ENCODE data around the gene ZNF331. TPM values are rescaled to one million over a fixed set of nuclear protein-coding genes. Genes with fewer than 3 reads are reported as not detected.

The ZNF331 gene
- total RNA-seq, 2 donors from 2014 or later = 26.9 to 38.7 TPM

- peaks cover 0 to 9% of the 10 kb centered on the region in 2 donors for H3K4me1 ChIP-seq (ENCODE audit: control insufficient read depth in 1 of 2, low read depth in 2 of 2)
- no peaks in the 10 kb centered on the region for H3K27me3 ChIP-seq (replicated peaks; ENCODE audit: insufficient read depth)
- H3K27ac ChIP-seq = peak overlapping the region; percentile 69 to 78
- no peaks in the 10 kb centered on the region for H3K9me3 ChIP-seq
- DNase-seq (ENCODE audit: low spot score) = no peak
- H3K36me3 ChIP-seq = no peaks in the 10 kb centered on the region
- TF ChIP-seq CTCF (IDR thresholded peaks at IDR 0.05) = no peak
- ATAC-seq (ENCODE audit: insufficient number of reproducible peaks, low FRiP score, low read depth) = no peak
- H3K4me3 ChIP-seq = peak overlapping the region; percentile 75
These were observed 599 bp downstream of the ZNF331 start for GRCh38 chr19:53538378-53539109.

GRCh38 chr19:53540091-53540490, 2.1 kb downstream of the ZNF331 start:
- Histone ChIP-seq H3K4me3 (no peak overlapping the region), H3K27me3 (replicated peaks; ENCODE audit: insufficient read depth) (no peaks in the 10 kb centered on the region), H3K27ac (no peak overlapping the region), H3K9me3 (no peaks in the 10 kb centered on the region), H3K4me1 (ENCODE audit: control insufficient read depth in 1 of 2, low read depth in 2 of 2) (peaks cover 0 to 9% of the 10 kb centered on the region in 2 donors), H3K36me3 (no peaks in the 10 kb centered on the region)
- no peak for DNase-seq (ENCODE audit: low spot score)
- ATAC-seq (ENCODE audit: insufficient number of reproducible peaks, low FRiP score, low read depth) = no peak
- no peak for TF ChIP-seq CTCF (IDR thresholded peaks at IDR 0.05)

GRCh38 chr19:53541971-53542370, 4.0 kb downstream of the ZNF331 start:
- no peak for DNase-seq (ENCODE audit: low spot score)
- no peak overlapping the region for H3K4me3 ChIP-seq
- ATAC-seq (ENCODE audit: insufficient number of reproducible peaks, low FRiP score, low read depth) = no peak
- H3K27ac ChIP-seq = no peak overlapping the region
- H3K27me3 ChIP-seq (replicated peaks; ENCODE audit: insufficient read depth) = no peaks in the 10 kb centered on the region
- TF ChIP-seq CTCF (IDR thresholded peaks at IDR 0.05) = no peak
- H3K9me3 ChIP-seq = no peaks in the 10 kb centered on the region
- peaks cover 0 to 9% of the 10 kb centered on the region in 2 donors for H3K4me1 ChIP-seq (ENCODE audit: control insufficient read depth in 1 of 2, low read depth in 2 of 2)
- H3K36me3 ChIP-seq = peaks cover 3% of the 10 kb centered on the region

GRCh38 chr19:53545271-53546065, 7.5 kb downstream of the ZNF331 start:
- TF ChIP-seq CTCF (IDR thresholded peaks at IDR 0.05) = no peak
- H3K4me1 ChIP-seq (ENCODE audit: control insufficient read depth in 1 of 2, low read depth in 2 of 2) = peaks cover 0 to 8% of the 10 kb centered on the region in 2 donors
- no peaks in the 10 kb centered on the region for H3K27me3 ChIP-seq (replicated peaks; ENCODE audit: insufficient read depth)
- peak overlapping the region in 1 of 2 donors; percentile 19 for H3K27ac ChIP-seq
- no peak for ATAC-seq (ENCODE audit: insufficient number of reproducible peaks, low FRiP score, low read depth)
- H3K4me3 ChIP-seq = no peak overlapping the region
- no peaks in the 10 kb centered on the region for H3K9me3 ChIP-seq
- H3K36me3 ChIP-seq = peaks cover 3% of the 10 kb centered on the region
- no peak for DNase-seq (ENCODE audit: low spot score)

GRCh38 chr19:53546758-53547513, 9.0 kb downstream of the ZNF331 start:
- H3K9me3 ChIP-seq = no peaks in the 10 kb centered on the region
- H3K4me1 ChIP-seq (ENCODE audit: control insufficient read depth in 1 of 2, low read depth in 2 of 2) = peaks cover 0 to 8% of the 10 kb centered on the region in 2 donors
- no peak overlapping the region for H3K27ac ChIP-seq
- DNase-seq (ENCODE audit: low spot score) = no peak
- no peak overlapping the region for H3K4me3 ChIP-seq
- no peak for TF ChIP-seq CTCF (IDR thresholded peaks at IDR 0.05)
- H3K36me3 ChIP-seq = peaks cover 3% of the 10 kb centered on the region
- no peak for ATAC-seq (ENCODE audit: insufficient number of reproducible peaks, low FRiP score, low read depth)
- no peaks in the 10 kb centered on the region for H3K27me3 ChIP-seq (replicated peaks; ENCODE audit: insufficient read depth)

Measured in thoracic aorta (tissue), 2 donors.